Neural crest cell (in vitro differentiated cells): ENCODE measurements around the gene RPL32. TPM values are rescaled to one million over a fixed set of nuclear protein-coding genes. Genes with fewer than 3 reads are reported as not detected.

Source experiments
- DNase-seq: peaks from one replicate; pipeline ENCODE4 v3.0.0; 2021; ENCODE audit warnings: low read depth, mixed read lengths, low spot score
- H3K27ac Mint-ChIP-seq: one replicate; pipeline ENCODE4 v1.8.0; 2021; ENCODE audit warnings: mild to moderate bottlenecking, mixed read lengths; ENCODE audit not compliant: unreplicated experiment
- H3K27me3 Mint-ChIP-seq: 2 replicates; pipeline ENCODE4 v1.8.0; 2021; ENCODE audit warnings: low read depth, mild to moderate bottlenecking, mixed read lengths
- H3K36me3 Mint-ChIP-seq: 2 replicates; pipeline ENCODE4 v1.8.0; 2021; ENCODE audit warnings: low read depth, mild to moderate bottlenecking, mixed read lengths
- H3K4me1 Mint-ChIP-seq: 2 replicates; pipeline ENCODE4 v1.8.0; 2021; ENCODE audit warnings: mixed read lengths
- H3K4me3 Mint-ChIP-seq: one replicate; pipeline ENCODE4 v1.8.0; 2021; ENCODE audit warnings: mild to moderate bottlenecking, mixed read lengths
- H3K9me3 Mint-ChIP-seq: 2 replicates; pipeline ENCODE4 v1.8.0; 2021; ENCODE audit warnings: mixed read lengths
- CTCF ChIP-seq: fragments of 200-600 bp; sonication (generic); conservative IDR thresholded peaks from 2 replicates; pipeline ENCODE4 v1.5.0; 2021; ENCODE audit warnings: antibody characterized with exemption, mild to moderate bottlenecking
- total RNA-seq: library from RNA; stranded (reverse); gene quantifications from 2 replicates; pipeline ENCODE4 v1.2.1, GENCODE V29; 2021

Gene RPL32
- total RNA-seq, 1 donor from 2014 or later = 1,918 TPM

- Mint-ChIP-seq H3K4me3 (no peak overlapping the region), H3K9me3 (no peaks in the 10 kb centered on the region), H3K27me3 (no peaks in the 10 kb centered on the region), H3K36me3 (peaks cover 13% of the 10 kb centered on the region), H3K4me1 (peaks cover 12% of the 10 kb centered on the region), H3K27ac (no peak overlapping the region)
- no peak for DNase-seq
- no peak for TF ChIP-seq CTCF
Measured at GRCh38 chr3:12828751-12829150, 12.6 kb downstream of the RPL32 start.

- Mint-ChIP-seq H3K4me1 (no peaks in the 10 kb centered on the region), H3K36me3 (peaks cover 3% of the 10 kb centered on the region), H3K27ac (no peak overlapping the region), H3K9me3 (no peaks in the 10 kb centered on the region), H3K4me3 (no peak overlapping the region), H3K27me3 (no peaks in the 10 kb centered on the region)
- DNase-seq = no peak
- TF ChIP-seq CTCF = no peak
Measured at GRCh38 chr3:12825156-12825555, 16.2 kb downstream of the RPL32 start.

- no peak overlapping the region for H3K4me3 Mint-ChIP-seq
- H3K27ac Mint-ChIP-seq = no peak overlapping the region
- no peak for TF ChIP-seq CTCF
- no peaks in the 10 kb centered on the region for H3K9me3 Mint-ChIP-seq
- DNase-seq = no peak
- no peaks in the 10 kb centered on the region for H3K4me1 Mint-ChIP-seq
- peaks cover 3% of the 10 kb centered on the region for H3K36me3 Mint-ChIP-seq
- no peaks in the 10 kb centered on the region for H3K27me3 Mint-ChIP-seq
Measured at GRCh38 chr3:12824299-12824698, 17.1 kb downstream of the RPL32 start.

- Mint-ChIP-seq H3K27ac (no peak overlapping the region), H3K4me1 (no peaks in the 10 kb centered on the region), H3K4me3 (no peak overlapping the region), H3K27me3 (no peaks in the 10 kb centered on the region), H3K9me3 (no peaks in the 10 kb centered on the region), H3K36me3 (no peaks in the 10 kb centered on the region)
- no peak for DNase-seq
- TF ChIP-seq CTCF = peak; percentile 52
Measured at GRCh38 chr3:12822725-12823373, 18.5 kb downstream of the RPL32 start.

- no peaks in the 10 kb centered on the region for H3K9me3 Mint-ChIP-seq
- H3K4me3 Mint-ChIP-seq = no peak overlapping the region
- no peaks in the 10 kb centered on the region for H3K36me3 Mint-ChIP-seq
- H3K4me1 Mint-ChIP-seq = no peaks in the 10 kb centered on the region
- no peak for DNase-seq
- H3K27me3 Mint-ChIP-seq = no peaks in the 10 kb centered on the region
- no peak overlapping the region for H3K27ac Mint-ChIP-seq
- no peak for TF ChIP-seq CTCF
Measured at GRCh38 chr3:12818773-12819172, 22.6 kb downstream of the RPL32 start.
